GM12892 (cell line): ENCODE results near the gene EGLN2.

Experiments
- POLR2AphosphoS5 ChIP-seq: IDR thresholded peaks from 2 replicates; pipeline ENCODE4 v1.6.1; 2011; ENCODE audit warnings: low read depth, low read length, control low read depth
- TAF1 ChIP-seq: IDR thresholded peaks from 2 replicates; pipeline ENCODE4 v1.6.1; 2011; ENCODE audit warnings: low read depth, mild to moderate bottlenecking, control low read depth, low read length, borderline replicate concordance

- TF ChIP-seq TAF1 (no peak), POLR2AphosphoS5 (no peak)
These were observed 22.6 kb upstream of the EGLN2 start for GRCh38 chr19:40776364-40776763.
